ENCODE data around the gene DDX42.

The DDX42 gene

GRCh38 chr17:63834431-63835166 is 60.6 kb downstream of the DDX42 start:
- Histone ChIP-seq H3K36me3 (replicated peaks; ENCODE audit: insufficient read depth, low read length) (peaks cover 7% of the 10 kb centered on the region; the same call in 1 of the 2 replicates), H4K20me1 (ENCODE audit: insufficient read depth, low read length) (no peaks in the 10 kb centered on the region), H3F3A (ENCODE audit: insufficient read depth, low read length) (peaks cover 11% of the 10 kb centered on the region; the same call in 1 of the 2 replicates), H3K9me2 (replicated peaks; ENCODE audit: insufficient read depth, low read length) (no peaks in the 10 kb centered on the region), H3K27ac (ENCODE audit: low read length) (no peak overlapping the region), H3K79me2 (ENCODE audit: low read length) (peaks cover 64% of the 10 kb centered on the region), H3K4me2 (ENCODE audit: low read depth, low read length) (no peak overlapping the region), H3K4me3 (ENCODE audit: low read length) (no peak overlapping the region), H2AFZ (ENCODE audit: low read length) (no peak overlapping the region), H3K4me1 (ENCODE audit: low read length) (peaks cover 6% of the 10 kb centered on the region; the same call in 1 of the 2 replicates), H3K27me3 (replicated peaks; ENCODE audit: insufficient read depth, low read length) (no peaks in the 10 kb centered on the region), H3K9me3 (replicated peaks; ENCODE audit: insufficient read depth, low read length) (no peaks in the 10 kb centered on the region), H3K9ac (ENCODE audit: low read length) (no peak overlapping the region)
- TF ChIP-seq EZH2 (optimal IDR thresholded peaks at IDR 0.05; ENCODE audit: low read depth, low read length) (no peak), CTCF (IDR thresholded peaks at IDR 0.05; ENCODE audit: low read length) (peak; percentile 73)
- DNase-seq, result peak; percentile 83

GRCh38 chr17:63835167-63835720 is 61.3 kb downstream of the DDX42 start:
- Histone ChIP-seq H3K36me3 (replicated peaks; ENCODE audit: insufficient read depth, low read length) (0 out of 2 replicates have a peak, but pooled peaks cover 7% of the 10 kb centered on the region), H3K4me1 (ENCODE audit: low read length) (peaks cover 7% of the 10 kb centered on the region; the same call in 1 of the 2 replicates), H3K9ac (ENCODE audit: low read length) (no peak overlapping the region), H3K9me2 (replicated peaks; ENCODE audit: insufficient read depth, low read length) (no peaks in the 10 kb centered on the region), H3K4me2 (ENCODE audit: low read depth, low read length) (no peak overlapping the region), H3K9me3 (replicated peaks; ENCODE audit: insufficient read depth, low read length) (no peaks in the 10 kb centered on the region), H3K27me3 (replicated peaks; ENCODE audit: insufficient read depth, low read length) (no peaks in the 10 kb centered on the region), H3K27ac (ENCODE audit: low read length) (no peak overlapping the region), H4K20me1 (ENCODE audit: insufficient read depth, low read length) (no peaks in the 10 kb centered on the region), H3K79me2 (ENCODE audit: low read length) (peaks cover 64% of the 10 kb centered on the region), H2AFZ (ENCODE audit: low read length) (no peak overlapping the region), H3F3A (ENCODE audit: insufficient read depth, low read length) (peaks cover 11% of the 10 kb centered on the region; the same call in 1 of the 2 replicates), H3K4me3 (ENCODE audit: low read length) (no peak overlapping the region)
- no peak for DNase-seq
- TF ChIP-seq CTCF (IDR thresholded peaks at IDR 0.05; ENCODE audit: low read length) (no peak), EZH2phosphoT487 (IDR thresholded peaks at IDR 0.05; ENCODE audit: low read length) (no peak), EZH2 (optimal IDR thresholded peaks at IDR 0.05; ENCODE audit: low read depth, low read length) (no peak)

GRCh38 chr17:63836811-63837210 is 62.8 kb downstream of the DDX42 start:
- H3K9me3 ChIP-seq (replicated peaks; ENCODE audit: insufficient read depth, low read length), result no peaks in the 10 kb centered on the region
- H3K4me1 ChIP-seq (ENCODE audit: low read length), result peaks cover 18% of the 10 kb centered on the region
- no peaks in the 10 kb centered on the region for H3K9me2 ChIP-seq (replicated peaks; ENCODE audit: insufficient read depth, low read length)
- TF ChIP-seq EZH2 (optimal IDR thresholded peaks at IDR 0.05; ENCODE audit: low read depth, low read length) (no peak), EZH2phosphoT487 (IDR thresholded peaks at IDR 0.05; ENCODE audit: low read length) (no peak), CTCF (IDR thresholded peaks at IDR 0.05; ENCODE audit: low read length) (no peak)
- H3K36me3 ChIP-seq (replicated peaks; ENCODE audit: insufficient read depth, low read length), result no peaks in the 10 kb centered on the region
- peaks cover 65% of the 10 kb centered on the region for H3K79me2 ChIP-seq (ENCODE audit: low read length)
- no peak for DNase-seq
- no peaks in the 10 kb centered on the region for H3K27me3 ChIP-seq (replicated peaks; ENCODE audit: insufficient read depth, low read length)
- H2AFZ ChIP-seq (ENCODE audit: low read length), result no peak overlapping the region
- H3K4me2 ChIP-seq (ENCODE audit: low read depth, low read length), result no peak overlapping the region
- H3F3A ChIP-seq (ENCODE audit: insufficient read depth, low read length), result peaks cover 11% of the 10 kb centered on the region; the same call in 1 of the 2 replicates
- no peaks in the 10 kb centered on the region; the same call in 1 of the 2 replicates for H4K20me1 ChIP-seq (ENCODE audit: insufficient read depth, low read length)
- no peak overlapping the region for H3K27ac ChIP-seq (ENCODE audit: low read length)
- no peak overlapping the region for H3K9ac ChIP-seq (ENCODE audit: low read length)
- H3K4me3 ChIP-seq (ENCODE audit: low read length), result no peak overlapping the region

Data from MM.1S (cell line).